Peyer's patch (tissue), 4 donors: Measurements from ENCODE around the gene RIPPLY3.

Experiments used
- POLR2A ChIP-seq, 2 donors: fragments of 450-650 bp; IDR thresholded peaks; one replicate each; pipeline ENCODE4 v1.5.1; 2017; ENCODE audit warnings: antibody characterized with exemption in 2 of 2, mild to moderate bottlenecking in 2 of 2, moderate library complexity in 2 of 2
- TF ChIP-seq, protein P1 (sequence below), 6 experiments: fragments of 450-650 bp in 4 of 6; fragments of 200-600 bp in 2 of 6; sonication (generic) in 1 of 6; IDR thresholded peaks; one replicate each; pipeline ENCODE4 v1.5.1; 2017 to 2019; ENCODE audit warnings: antibody characterized with exemption in 6 of 6, mild to moderate bottlenecking in 3 of 6, moderate library complexity in 1 of 6

DNA sequence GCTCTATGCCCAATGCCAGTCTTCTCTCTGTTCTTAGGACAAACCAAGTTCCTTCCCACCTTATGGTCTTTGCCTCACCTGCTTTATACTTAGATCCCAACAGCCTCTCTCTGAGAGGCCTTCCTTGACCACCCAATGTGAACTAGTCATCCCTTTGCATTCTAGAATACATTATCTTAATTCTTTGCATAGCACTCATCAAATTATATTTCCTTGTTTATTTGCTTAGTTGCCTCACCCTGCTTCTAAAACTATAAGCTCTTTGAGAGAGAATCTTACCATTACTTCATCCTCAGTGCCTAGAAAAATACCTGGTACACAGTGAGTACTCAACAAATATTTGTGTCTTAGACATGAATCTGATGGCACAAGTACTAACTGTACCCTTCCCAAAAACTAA, 58.3 kb downstream of the RIPPLY3 start:
- TF ChIP-seq, protein P1, sequence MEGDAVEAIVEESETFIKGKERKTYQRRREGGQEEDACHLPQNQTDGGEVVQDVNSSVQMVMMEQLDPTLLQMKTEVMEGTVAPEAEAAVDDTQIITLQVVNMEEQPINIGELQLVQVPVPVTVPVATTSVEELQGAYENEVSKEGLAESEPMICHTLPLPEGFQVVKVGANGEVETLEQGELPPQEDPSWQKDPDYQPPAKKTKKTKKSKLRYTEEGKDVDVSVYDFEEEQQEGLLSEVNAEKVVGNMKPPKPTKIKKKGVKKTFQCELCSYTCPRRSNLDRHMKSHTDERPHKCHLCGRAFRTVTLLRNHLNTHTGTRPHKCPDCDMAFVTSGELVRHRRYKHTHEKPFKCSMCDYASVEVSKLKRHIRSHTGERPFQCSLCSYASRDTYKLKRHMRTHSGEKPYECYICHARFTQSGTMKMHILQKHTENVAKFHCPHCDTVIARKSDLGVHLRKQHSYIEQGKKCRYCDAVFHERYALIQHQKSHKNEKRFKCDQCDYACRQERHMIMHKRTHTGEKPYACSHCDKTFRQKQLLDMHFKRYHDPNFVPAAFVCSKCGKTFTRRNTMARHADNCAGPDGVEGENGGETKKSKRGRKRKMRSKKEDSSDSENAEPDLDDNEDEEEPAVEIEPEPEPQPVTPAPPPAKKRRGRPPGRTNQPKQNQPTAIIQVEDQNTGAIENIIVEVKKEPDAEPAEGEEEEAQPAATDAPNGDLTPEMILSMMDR (IDR thresholded peaks at IDR 0.05): no peak
- TF ChIP-seq POLR2A (IDR thresholded peaks at IDR 0.05): no peak
